Measurements from ENCODE around the gene TUBB4A. TPM values are rescaled to one million over a fixed set of nuclear protein-coding genes. Genes with fewer than 3 reads are reported as not detected.

The TUBB4A gene
- total and polyA plus RNA-seq, 9 of the 15 experiments (the other 6 are each of a cell fraction or from before 2014, with no cell fraction given), result 0.14 to 7.0 (median 0.75) TPM

DNA sequence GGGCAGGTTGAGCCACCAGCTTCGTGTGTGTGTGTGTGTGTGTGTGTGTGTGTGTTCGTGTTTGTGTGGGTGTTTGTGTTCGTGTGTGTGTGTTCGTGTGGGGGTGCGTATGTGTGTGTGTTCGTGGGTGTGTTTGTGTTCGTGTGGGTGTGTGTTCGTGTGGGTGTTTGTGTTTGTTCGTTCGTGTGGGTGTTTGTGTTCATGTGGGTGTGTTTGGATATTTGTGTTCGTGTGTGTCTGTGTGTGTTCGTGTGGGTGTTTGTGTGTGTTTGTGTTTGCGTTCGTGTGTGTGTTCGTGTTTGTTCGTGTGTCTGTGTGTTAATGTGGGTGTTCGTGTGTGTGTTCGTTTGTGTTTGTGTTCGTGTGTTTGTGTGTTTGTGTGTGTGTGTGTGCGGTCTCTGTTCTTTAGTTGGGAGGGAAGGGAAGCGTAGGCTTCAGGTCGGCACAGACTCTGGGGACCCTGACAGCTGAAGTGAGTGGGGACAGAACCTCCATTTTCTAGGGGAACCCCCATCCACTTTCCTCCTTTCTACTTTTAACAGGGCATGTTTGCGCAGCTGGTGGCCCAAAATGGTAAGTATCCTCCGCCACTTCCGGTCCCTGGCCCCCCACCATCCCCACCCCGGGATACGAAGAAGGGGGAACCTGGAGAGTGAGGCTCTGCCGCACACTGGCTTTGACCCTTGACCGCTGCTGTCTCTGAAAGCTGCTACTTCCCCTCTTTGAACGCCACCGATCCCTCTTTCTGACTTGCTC lies 30.3 kb upstream of the TUBB4A start (continued):
- TF ChIP-seq, protein P1, sequence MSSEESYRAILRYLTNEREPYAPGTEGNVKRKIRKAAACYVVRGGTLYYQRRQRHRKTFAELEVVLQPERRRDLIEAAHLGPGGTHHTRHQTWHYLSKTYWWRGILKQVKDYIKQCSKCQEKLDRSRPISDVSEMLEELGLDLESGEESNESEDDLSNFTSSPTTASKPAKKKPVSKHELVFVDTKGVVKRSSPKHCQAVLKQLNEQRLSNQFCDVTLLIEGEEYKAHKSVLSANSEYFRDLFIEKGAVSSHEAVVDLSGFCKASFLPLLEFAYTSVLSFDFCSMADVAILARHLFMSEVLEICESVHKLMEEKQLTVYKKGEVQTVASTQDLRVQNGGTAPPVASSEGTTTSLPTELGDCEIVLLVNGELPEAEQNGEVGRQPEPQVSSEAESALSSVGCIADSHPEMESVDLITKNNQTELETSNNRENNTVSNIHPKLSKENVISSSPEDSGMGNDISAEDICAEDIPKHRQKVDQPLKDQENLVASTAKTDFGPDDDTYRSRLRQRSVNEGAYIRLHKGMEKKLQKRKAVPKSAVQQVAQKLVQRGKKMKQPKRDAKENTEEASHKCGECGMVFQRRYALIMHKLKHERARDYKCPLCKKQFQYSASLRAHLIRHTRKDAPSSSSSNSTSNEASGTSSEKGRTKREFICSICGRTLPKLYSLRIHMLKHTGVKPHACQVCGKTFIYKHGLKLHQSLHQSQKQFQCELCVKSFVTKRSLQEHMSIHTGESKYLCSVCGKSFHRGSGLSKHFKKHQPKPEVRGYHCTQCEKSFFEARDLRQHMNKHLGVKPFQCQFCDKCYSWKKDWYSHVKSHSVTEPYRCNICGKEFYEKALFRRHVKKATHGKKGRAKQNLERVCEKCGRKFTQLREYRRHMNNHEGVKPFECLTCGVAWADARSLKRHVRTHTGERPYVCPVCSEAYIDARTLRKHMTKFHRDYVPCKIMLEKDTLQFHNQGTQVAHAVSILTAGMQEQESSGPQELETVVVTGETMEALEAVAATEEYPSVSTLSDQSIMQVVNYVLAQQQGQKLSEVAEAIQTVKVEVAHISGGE (CRISPR knock-in tag; IDR thresholded peaks at IDR 0.05), result peak in 2 of 3 experiments; percentile 25 to 69; a peak in 2 of 6 replicates
- peak; percentile 36; the same call in 1 of the 2 replicates for TF ChIP-seq ETV1 (tag; conservative IDR thresholded peaks at IDR 0.05; ENCODE audit: low read depth)
- TF ChIP-seq ZNF143 (CRISPR knock-in tag; IDR thresholded peaks at IDR 0.05), result 0 out of 2 replicates have a peak, but pooled peaks have one; percentile 51
- TF ChIP-seq NFIC (IDR thresholded peaks at IDR 0.05), result peak; percentile 48; the same call in 1 of the 2 replicates
- TF ChIP-seq GABPB1 (CRISPR knock-in tag; IDR thresholded peaks at IDR 0.05), result peak; percentile 83
- 0 out of 2 replicates have a peak, but pooled peaks have one; percentile 27 for TF ChIP-seq TRIM28 (IDR thresholded peaks at IDR 0.05)
- 0 out of 2 replicates have a peak, but pooled peaks have one; percentile 47 for TF ChIP-seq ZNF766 (CRISPR knock-in tag; conservative IDR thresholded peaks at IDR 0.05)
- no peak for TF ChIP-seq RAD21 (CRISPR knock-in tag; conservative IDR thresholded peaks at IDR 0.05 in 1 of 2, IDR thresholded peaks at IDR 0.05 in 1 of 2)
- peak; percentile 76 for TF ChIP-seq SMARCA4 (IDR thresholded peaks at IDR 0.05)
- TF ChIP-seq MEF2D (tag; conservative IDR thresholded peaks at IDR 0.05; ENCODE audit: low read depth), result no peak; the same call in 1 of the 2 replicates
- TF ChIP-seq, protein P2, sequence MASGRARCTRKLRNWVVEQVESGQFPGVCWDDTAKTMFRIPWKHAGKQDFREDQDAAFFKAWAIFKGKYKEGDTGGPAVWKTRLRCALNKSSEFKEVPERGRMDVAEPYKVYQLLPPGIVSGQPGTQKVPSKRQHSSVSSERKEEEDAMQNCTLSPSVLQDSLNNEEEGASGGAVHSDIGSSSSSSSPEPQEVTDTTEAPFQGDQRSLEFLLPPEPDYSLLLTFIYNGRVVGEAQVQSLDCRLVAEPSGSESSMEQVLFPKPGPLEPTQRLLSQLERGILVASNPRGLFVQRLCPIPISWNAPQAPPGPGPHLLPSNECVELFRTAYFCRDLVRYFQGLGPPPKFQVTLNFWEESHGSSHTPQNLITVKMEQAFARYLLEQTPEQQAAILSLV (tag; IDR thresholded peaks at IDR 0.05), result no peak
- peak; percentile 67; the same call in 1 of the 2 replicates for TF ChIP-seq ADNP (tag; IDR thresholded peaks at IDR 0.05)
- peak; percentile 66 for TF ChIP-seq GATAD2A (IDR thresholded peaks at IDR 0.05)
- no peak for TF ChIP-seq HEY1 (CRISPR knock-in tag; IDR thresholded peaks at IDR 0.05; ENCODE audit: borderline replicate concordance)
- TF ChIP-seq, protein P3, sequence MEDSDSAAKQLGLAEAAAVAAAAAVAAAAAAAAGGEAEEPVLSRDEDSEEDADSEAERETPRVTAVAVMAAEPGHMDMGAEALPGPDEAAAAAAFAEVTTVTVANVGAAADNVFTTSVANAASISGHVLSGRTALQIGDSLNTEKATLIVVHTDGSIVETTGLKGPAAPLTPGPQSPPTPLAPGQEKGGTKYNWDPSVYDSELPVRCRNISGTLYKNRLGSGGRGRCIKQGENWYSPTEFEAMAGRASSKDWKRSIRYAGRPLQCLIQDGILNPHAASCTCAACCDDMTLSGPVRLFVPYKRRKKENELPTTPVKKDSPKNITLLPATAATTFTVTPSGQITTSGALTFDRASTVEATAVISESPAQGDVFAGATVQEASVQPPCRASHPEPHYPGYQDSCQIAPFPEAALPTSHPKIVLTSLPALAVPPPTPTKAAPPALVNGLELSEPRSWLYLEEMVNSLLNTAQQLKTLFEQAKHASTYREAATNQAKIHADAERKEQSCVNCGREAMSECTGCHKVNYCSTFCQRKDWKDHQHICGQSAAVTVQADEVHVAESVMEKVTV (CRISPR knock-in tag; IDR thresholded peaks at IDR 0.05), result no peak
- TF ChIP-seq, protein P4, sequence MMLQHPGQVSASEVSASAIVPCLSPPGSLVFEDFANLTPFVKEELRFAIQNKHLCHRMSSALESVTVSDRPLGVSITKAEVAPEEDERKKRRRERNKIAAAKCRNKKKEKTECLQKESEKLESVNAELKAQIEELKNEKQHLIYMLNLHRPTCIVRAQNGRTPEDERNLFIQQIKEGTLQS (IDR thresholded peaks at IDR 0.05), result no peak
- TF ChIP-seq, protein P4 (CRISPR knock-in tag; conservative IDR thresholded peaks at IDR 0.05), result no peak
- TF ChIP-seq NR2C2 (CRISPR knock-in tag; IDR thresholded peaks at IDR 0.05), result peak; percentile 88
- TF ChIP-seq NR2C2 (tag; IDR thresholded peaks at IDR 0.05), result peak; percentile 78
